Sigmoid colon (tissue), 4 donors: ENCODE measurements around the gene KLHDC9.

Experiments used
- EP300 ChIP-seq, 4 donors: sonication (generic); formaldehyde crosslinking; IDR thresholded peaks; one replicate each; pipeline ENCODE4 v1.6.1; 2017; ENCODE audit warnings: antibody characterized with exemption in 4 of 4
- POLR2A ChIP-seq, 2 donors: fragments of 450-650 bp; IDR thresholded peaks; one replicate each; pipeline ENCODE4 v1.6.1; 2016; ENCODE audit warnings: antibody characterized with exemption in 2 of 2, mild to moderate bottlenecking in 2 of 2, moderate library complexity in 2 of 2
- TF ChIP-seq, protein P1 (sequence below), 4 experiments: fragments of 450-650 bp in 3 of 4; fragments of 200-600 bp in 1 of 4; IDR thresholded peaks; one replicate each; pipeline ENCODE4 v1.5.1; 2016 to 2019; ENCODE audit warnings: antibody characterized with exemption in 4 of 4, mild to moderate bottlenecking in 3 of 4, moderate library complexity in 2 of 4

DNA sequence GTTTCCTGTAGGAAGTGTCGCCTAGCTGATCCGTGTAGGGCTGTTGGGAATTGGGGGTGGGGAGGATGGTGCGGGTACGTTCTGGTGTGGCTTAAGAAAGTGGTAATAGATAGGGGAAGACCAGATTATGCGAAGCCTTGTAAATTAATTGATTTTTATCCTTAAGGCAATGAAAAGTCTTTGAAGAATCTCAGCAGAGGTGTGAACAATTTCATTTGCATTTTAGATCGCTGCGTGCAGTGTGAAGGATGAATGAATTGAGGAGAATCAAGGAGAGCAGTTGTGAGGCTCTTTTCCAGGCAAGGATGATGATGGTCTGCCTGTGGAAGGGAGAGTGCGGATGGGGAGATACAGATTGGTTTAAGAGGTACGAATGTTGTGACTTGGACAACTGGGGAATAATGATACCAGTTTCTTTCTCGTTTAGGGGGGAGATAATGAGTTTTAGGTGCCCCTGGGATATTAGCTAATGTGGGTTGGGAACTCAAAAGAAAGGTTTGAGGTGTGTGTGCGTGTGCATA lies 35.1 kb downstream of the KLHDC9 start:
- TF ChIP-seq, protein P1, sequence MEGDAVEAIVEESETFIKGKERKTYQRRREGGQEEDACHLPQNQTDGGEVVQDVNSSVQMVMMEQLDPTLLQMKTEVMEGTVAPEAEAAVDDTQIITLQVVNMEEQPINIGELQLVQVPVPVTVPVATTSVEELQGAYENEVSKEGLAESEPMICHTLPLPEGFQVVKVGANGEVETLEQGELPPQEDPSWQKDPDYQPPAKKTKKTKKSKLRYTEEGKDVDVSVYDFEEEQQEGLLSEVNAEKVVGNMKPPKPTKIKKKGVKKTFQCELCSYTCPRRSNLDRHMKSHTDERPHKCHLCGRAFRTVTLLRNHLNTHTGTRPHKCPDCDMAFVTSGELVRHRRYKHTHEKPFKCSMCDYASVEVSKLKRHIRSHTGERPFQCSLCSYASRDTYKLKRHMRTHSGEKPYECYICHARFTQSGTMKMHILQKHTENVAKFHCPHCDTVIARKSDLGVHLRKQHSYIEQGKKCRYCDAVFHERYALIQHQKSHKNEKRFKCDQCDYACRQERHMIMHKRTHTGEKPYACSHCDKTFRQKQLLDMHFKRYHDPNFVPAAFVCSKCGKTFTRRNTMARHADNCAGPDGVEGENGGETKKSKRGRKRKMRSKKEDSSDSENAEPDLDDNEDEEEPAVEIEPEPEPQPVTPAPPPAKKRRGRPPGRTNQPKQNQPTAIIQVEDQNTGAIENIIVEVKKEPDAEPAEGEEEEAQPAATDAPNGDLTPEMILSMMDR (IDR thresholded peaks at IDR 0.05) = no peak
- TF ChIP-seq POLR2A (IDR thresholded peaks at IDR 0.05) (no peak), EP300 (IDR thresholded peaks at IDR 0.05) (no peak)
